ENCODE data around the gene TRIM43B. TPM values are rescaled to one million over a fixed set of nuclear protein-coding genes. Genes with fewer than 3 reads are reported as not detected.
"Not testable (repeated sequence)": the region's sequence is repeated elsewhere in the genome, so short reads cannot be mapped to it uniquely, and the experiment has no call there.

The TRIM43B gene
- 0.05 and 0.12 TPM in 2 replicates for polyA plus RNA-seq (2011; rRNA removed)
- polyA plus RNA-seq (2012; cell fraction: cytosol; rRNA removed) = not detected in 2 replicates
- polyA plus RNA-seq (2012; cell fraction: nucleus; rRNA removed) = not detected in 2 replicates
- not detected in 3 replicates for polyA plus RNA-seq (2017; fragmentation: RNase III; extraction: RNeasy Plus Mini Kit Qiagen cat#74134 plus additional on column Dnase treatment)
- not detected in 2 replicates for polyA minus RNA-seq (2011; rRNA and poly(A)+ RNA removed)

DNA sequence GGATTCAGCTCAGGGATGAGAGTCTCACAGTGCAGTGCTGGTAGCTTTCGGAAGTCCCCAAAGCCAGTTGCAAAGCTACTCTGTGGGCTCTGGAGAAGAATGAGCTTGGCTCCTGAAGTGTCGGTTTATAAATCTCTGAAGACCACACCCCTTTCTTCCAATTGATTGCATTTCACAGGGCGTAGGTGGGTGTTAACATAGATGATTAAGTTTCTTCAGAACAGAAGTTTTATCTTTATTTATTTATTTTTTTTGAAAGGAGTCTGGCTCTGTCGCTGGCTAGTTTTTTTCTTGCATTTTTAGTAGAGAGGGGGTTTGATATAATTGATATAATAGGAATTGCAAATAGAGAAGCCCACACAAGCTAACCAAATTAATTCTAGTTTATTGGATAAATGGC is at the start of gene TRIM43B:
TSS of gene TRIM43B (minus strand) at position 101 of the 400 bp plus-strand sequence. CDS start 2,040 bp downstream, outside the sequence.
- DNase-seq (ENCODE audit: low read depth in 1 of 2, low spot score in 1 of 2); FAIRE-seq; POLR2A ChIA-PET; H3K4me2 ChIP-seq; ATAC-seq; H3K4me1 ChIP-seq; H3K4me3 ChIP-seq; CTCF ChIA-PET; H3K9me3 ChIP-seq; H3K27ac ChIP-seq: not testable (repeated sequence)
- WGBS (ENCODE audit: missing lambda C conversion rate) = 80% methylated on average over 1 of the region's 4 CpGs

DNA sequence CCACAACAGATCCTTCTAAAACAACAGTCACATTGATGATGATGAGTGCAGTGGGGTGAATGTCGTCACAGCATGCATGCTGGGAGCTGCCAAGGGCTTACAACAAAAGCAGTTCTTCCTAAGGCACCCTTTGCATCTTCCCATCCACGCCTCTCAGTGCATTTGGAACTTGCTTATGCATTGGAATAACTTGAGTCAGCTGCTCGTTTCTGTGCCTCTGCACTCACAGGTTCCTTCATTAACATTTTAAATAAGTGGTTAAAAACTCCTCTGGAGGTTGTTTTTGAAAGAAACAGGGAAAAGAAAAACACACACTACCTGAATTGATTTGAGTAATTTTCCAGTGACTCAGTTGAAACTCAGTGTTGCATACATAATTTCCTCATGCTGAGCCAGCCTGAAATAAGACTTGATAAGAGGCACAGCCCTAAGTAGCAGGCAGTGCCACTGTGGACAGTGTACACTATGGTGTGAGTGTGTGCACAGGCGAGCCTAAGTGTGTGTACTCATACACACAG is 46.8 kb upstream of the TRIM43B start:
- FAIRE-seq (no peak), DNase-seq (ENCODE audit: low read depth in 1 of 2, low spot score in 1 of 2) (no peak), ATAC-seq (no peak)
- no peak overlapping the region for H3K4me3 ChIP-seq
- TF ChIP-seq RFX5 (IDR thresholded peaks at IDR 0.05) (no peak), TFCP2L1 (CRISPR knock-in tag; IDR thresholded peaks at IDR 0.05) (no peak), GATA3 (IDR thresholded peaks at IDR 0.05; ENCODE audit: borderline replicate concordance) (no peak), FOSB (CRISPR knock-in tag; IDR thresholded peaks at IDR 0.05) (no peak), ESRRA (IDR thresholded peaks at IDR 0.05; ENCODE audit: borderline replicate concordance, low read length) (no peak), ZFP36 (IDR thresholded peaks at IDR 0.05; ENCODE audit: borderline replicate concordance, partially characterized antibody) (no peak), MAZ (IDR thresholded peaks at IDR 0.05; ENCODE audit: borderline replicate concordance, low read depth, low read length) (no peak), RCOR1 (IDR thresholded peaks at IDR 0.05; ENCODE audit: low read depth, low read length) (no peak), RARB (CRISPR knock-in tag; IDR thresholded peaks at IDR 0.05) (no peak), MYC (IDR thresholded peaks at IDR 0.05; ENCODE audit: borderline replicate concordance, low read length) (no peak), NFE2L2 (conservative IDR thresholded peaks at IDR 0.05; ENCODE audit: low read length) (no peak), HOXB5 (CRISPR knock-in tag; IDR thresholded peaks at IDR 0.05) (no peak), FOXS1 (CRISPR knock-in tag; IDR thresholded peaks at IDR 0.05) (no peak), POLR2A (IDR thresholded peaks at IDR 0.05; ENCODE audit: low read length) (no peak), CBX2 (IDR thresholded peaks at IDR 0.05; ENCODE audit: borderline replicate concordance, low read depth) (no peak)
- TF ChIP-seq, protein P1, sequence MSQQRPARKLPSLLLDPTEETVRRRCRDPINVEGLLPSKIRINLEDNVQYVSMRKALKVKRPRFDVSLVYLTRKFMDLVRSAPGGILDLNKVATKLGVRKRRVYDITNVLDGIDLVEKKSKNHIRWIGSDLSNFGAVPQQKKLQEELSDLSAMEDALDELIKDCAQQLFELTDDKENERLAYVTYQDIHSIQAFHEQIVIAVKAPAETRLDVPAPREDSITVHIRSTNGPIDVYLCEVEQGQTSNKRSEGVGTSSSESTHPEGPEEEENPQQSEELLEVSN (IDR thresholded peaks at IDR 0.05; ENCODE audit: borderline replicate concordance, low read depth) = no peak
- TF ChIP-seq, protein P2, sequence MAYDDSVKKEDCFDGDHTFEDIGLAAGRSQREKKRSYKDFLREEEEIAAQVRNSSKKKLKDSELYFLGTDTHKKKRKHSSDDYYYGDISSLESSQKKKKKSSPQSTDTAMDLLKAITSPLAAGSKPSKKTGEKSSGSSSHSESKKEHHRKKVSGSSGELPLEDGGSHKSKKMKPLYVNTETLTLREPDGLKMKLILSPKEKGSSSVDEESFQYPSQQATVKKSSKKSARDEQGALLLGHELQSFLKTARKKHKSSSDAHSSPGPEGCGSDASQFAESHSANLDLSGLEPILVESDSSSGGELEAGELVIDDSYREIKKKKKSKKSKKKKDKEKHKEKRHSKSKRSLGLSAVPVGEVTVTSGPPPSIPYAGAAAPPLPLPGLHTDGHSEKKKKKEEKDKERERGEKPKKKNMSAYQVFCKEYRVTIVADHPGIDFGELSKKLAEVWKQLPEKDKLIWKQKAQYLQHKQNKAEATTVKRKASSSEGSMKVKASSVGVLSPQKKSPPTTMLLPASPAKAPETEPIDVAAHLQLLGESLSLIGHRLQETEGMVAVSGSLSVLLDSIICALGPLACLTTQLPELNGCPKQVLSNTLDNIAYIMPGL (CRISPR knock-in tag; IDR thresholded peaks at IDR 0.05; ENCODE audit: borderline replicate concordance) = no peak
- TF ChIP-seq, protein P3, sequence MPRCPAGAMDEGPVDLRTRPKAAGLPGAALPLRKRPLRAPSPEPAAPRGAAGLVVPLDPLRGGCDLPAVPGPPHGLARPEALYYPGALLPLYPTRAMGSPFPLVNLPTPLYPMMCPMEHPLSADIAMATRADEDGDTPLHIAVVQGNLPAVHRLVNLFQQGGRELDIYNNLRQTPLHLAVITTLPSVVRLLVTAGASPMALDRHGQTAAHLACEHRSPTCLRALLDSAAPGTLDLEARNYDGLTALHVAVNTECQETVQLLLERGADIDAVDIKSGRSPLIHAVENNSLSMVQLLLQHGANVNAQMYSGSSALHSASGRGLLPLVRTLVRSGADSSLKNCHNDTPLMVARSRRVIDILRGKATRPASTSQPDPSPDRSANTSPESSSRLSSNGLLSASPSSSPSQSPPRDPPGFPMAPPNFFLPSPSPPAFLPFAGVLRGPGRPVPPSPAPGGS (IDR thresholded peaks at IDR 0.05) = no peak
- TF ChIP-seq, protein P4, sequence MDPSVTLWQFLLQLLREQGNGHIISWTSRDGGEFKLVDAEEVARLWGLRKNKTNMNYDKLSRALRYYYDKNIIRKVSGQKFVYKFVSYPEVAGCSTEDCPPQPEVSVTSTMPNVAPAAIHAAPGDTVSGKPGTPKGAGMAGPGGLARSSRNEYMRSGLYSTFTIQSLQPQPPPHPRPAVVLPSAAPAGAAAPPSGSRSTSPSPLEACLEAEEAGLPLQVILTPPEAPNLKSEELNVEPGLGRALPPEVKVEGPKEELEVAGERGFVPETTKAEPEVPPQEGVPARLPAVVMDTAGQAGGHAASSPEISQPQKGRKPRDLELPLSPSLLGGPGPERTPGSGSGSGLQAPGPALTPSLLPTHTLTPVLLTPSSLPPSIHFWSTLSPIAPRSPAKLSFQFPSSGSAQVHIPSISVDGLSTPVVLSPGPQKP (IDR thresholded peaks at IDR 0.05; ENCODE audit: low read depth, low read length) = no peak
- H3K4me2 ChIP-seq = no peak overlapping the region
- no peaks in the 10 kb centered on the region for H3K9me3 ChIP-seq
- no peaks in the 10 kb centered on the region for H3K4me1 ChIP-seq
- WGBS (ENCODE audit: missing lambda C conversion rate) = 33% methylated on average over 4 of the region's 4 CpGs
- H3K27ac ChIP-seq = no peak overlapping the region
- ChIA-PET POLR2A (no interaction called here), CTCF (no interaction called here)

Data from A549 (cell line).